Measurements from ENCODE around the gene YTHDF1.
A peak's percentile ranks its signal among the peaks of the same experiment; 100 is the strongest.

YTHDF1 gene

DNA sequence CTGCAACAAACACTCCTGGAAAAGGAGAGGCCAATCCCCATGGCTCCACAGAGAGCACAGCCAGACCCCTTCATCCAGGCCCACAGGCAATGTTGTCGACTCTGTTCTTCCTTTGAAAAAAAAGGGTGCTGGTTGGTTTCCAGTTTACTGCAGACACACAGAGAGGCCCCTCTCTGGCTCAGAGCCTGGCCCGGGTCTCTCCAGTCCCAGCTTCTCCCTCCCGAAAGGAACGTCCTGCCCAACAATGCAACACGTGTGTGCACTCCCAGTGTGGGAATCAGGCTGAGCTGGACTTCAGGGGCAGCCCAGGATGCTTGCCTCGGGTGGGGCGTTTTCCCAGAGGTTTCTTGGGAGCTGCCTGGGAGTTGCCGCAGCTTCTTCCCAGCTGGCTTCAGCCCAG is 42.9 kb upstream of the YTHDF1 start:
- H3K9me3 ChIP-seq (ENCODE audit: severe bottlenecking), result no peaks in the 10 kb centered on the region
- no peak for ATAC-seq (ENCODE audit: low read depth)

DNA sequence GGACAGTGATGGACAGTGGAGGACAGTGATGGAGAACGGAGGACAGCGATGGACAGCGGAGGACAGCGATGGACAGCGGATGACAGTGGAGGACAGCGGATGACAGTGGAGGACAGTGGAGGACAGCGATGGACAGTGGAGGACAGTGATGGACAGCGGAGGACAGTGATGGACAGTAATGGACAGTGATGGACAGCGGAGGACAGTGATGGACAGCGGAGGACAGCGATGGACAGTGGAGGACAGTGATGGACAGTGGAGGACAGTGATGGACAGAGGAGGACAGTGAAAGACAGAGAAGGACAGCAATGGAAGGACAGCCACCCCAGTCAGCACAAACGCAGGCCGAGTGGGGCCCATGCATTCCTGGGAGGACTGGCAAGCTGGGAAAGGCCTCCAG is 41.7 kb upstream of the YTHDF1 start:
- no peak overlapping the region for H3K27ac ChIP-seq (ENCODE audit: poor library complexity, severe bottlenecking)
- H3K36me3 ChIP-seq (ENCODE audit: low read depth), result no peaks in the 10 kb centered on the region
- ATAC-seq (ENCODE audit: low read depth) (no peak), DNase-seq (ENCODE audit: low spot score) (no peak)
- no peak overlapping the region for H3K4me3 ChIP-seq (ENCODE audit: severe bottlenecking)
- peaks cover 54% of the 10 kb centered on the region for H3K27me3 ChIP-seq (ENCODE audit: insufficient read depth, poor library complexity, severe bottlenecking)
- no peaks in the 10 kb centered on the region for H3K9me3 ChIP-seq (ENCODE audit: severe bottlenecking)
- peaks cover 6% of the 10 kb centered on the region for H3K4me1 ChIP-seq (ENCODE audit: insufficient read depth, poor library complexity, severe bottlenecking)
- TF ChIP-seq, protein P1, sequence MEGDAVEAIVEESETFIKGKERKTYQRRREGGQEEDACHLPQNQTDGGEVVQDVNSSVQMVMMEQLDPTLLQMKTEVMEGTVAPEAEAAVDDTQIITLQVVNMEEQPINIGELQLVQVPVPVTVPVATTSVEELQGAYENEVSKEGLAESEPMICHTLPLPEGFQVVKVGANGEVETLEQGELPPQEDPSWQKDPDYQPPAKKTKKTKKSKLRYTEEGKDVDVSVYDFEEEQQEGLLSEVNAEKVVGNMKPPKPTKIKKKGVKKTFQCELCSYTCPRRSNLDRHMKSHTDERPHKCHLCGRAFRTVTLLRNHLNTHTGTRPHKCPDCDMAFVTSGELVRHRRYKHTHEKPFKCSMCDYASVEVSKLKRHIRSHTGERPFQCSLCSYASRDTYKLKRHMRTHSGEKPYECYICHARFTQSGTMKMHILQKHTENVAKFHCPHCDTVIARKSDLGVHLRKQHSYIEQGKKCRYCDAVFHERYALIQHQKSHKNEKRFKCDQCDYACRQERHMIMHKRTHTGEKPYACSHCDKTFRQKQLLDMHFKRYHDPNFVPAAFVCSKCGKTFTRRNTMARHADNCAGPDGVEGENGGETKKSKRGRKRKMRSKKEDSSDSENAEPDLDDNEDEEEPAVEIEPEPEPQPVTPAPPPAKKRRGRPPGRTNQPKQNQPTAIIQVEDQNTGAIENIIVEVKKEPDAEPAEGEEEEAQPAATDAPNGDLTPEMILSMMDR (IDR thresholded peaks at IDR 0.05; ENCODE audit: poor library complexity, severe bottlenecking), result no peak

More for the DNA sequence above, 42.9 kb upstream of the YTHDF1 start:
- no peak for DNase-seq (ENCODE audit: low spot score)
- TF ChIP-seq, protein P1 (IDR thresholded peaks at IDR 0.05; ENCODE audit: poor library complexity, severe bottlenecking), result no peak
- Histone ChIP-seq H3K27me3 (ENCODE audit: insufficient read depth, poor library complexity, severe bottlenecking) (peaks cover 51% of the 10 kb centered on the region), H3K4me3 (ENCODE audit: severe bottlenecking) (no peak overlapping the region), H3K36me3 (ENCODE audit: low read depth) (no peaks in the 10 kb centered on the region), H3K27ac (ENCODE audit: poor library complexity, severe bottlenecking) (no peak overlapping the region), H3K4me1 (ENCODE audit: insufficient read depth, poor library complexity, severe bottlenecking) (peaks cover 6% of the 10 kb centered on the region)

- TF ChIP-seq, protein P1 (IDR thresholded peaks at IDR 0.05; ENCODE audit: poor library complexity, severe bottlenecking), result no peak
- H3K4me3 ChIP-seq (ENCODE audit: severe bottlenecking), result no peak overlapping the region
- no peak overlapping the region for H3K27ac ChIP-seq (ENCODE audit: poor library complexity, severe bottlenecking)
- no peaks in the 10 kb centered on the region for H3K9me3 ChIP-seq (ENCODE audit: severe bottlenecking)
- peaks cover 60% of the 10 kb centered on the region for H3K27me3 ChIP-seq (ENCODE audit: insufficient read depth, poor library complexity, severe bottlenecking)
- ATAC-seq (ENCODE audit: low read depth), result no peak
- no peak for DNase-seq (ENCODE audit: low spot score)
- H3K4me1 ChIP-seq (ENCODE audit: insufficient read depth, poor library complexity, severe bottlenecking), result peaks cover 6% of the 10 kb centered on the region
- H3K36me3 ChIP-seq (ENCODE audit: low read depth), result no peaks in the 10 kb centered on the region
These were observed 41.0 kb upstream of the YTHDF1 start for GRCh38 chr20:63256954-63257353.

DNA sequence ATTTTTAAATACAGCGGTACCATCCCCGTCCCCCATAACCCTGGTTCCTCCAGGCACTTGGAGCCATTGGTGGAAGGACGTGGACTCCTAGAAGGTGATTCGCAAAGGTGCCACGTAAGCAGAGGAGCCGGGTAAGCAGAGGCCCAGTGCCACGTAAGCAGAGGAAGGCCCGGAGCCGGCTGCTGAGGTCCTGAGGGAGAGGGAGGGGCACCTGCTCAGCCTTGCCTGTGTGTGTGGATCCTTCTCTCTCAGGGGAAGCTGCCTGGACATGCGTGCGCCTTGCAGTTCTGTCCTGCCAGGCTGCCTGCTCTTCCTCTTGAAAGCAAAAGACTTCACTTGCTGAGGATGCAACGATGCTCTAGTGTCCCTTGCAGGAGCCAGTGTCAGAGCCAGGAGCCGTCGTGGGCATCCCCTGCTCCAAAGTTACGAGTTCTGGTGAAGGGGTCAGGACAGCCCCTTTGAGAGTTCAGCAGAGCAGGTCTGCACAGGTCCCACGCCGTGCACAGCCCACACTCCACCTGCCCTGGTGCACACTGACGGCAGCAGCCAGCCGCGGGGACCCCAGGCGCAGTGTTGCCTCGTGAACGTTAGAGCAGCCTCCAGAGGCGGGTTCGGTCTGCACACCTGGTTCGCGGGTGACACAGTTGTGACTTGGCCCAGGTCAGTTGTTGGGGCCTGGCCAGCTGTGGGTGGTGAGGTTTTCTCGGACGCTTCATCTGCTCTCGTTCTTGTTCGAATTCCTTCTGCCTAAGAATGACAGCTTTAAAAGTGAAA is 40.2 kb upstream of the YTHDF1 start:
- DNase-seq (ENCODE audit: low spot score) (no peak), ATAC-seq (ENCODE audit: low read depth) (peak; percentile 82)
- no peaks in the 10 kb centered on the region for H3K36me3 ChIP-seq (ENCODE audit: low read depth)
- H3K4me1 ChIP-seq (ENCODE audit: insufficient read depth, poor library complexity, severe bottlenecking), result peaks cover 6% of the 10 kb centered on the region
- H3K27me3 ChIP-seq (ENCODE audit: insufficient read depth, poor library complexity, severe bottlenecking), result peaks cover 60% of the 10 kb centered on the region
- no peak overlapping the region for H3K27ac ChIP-seq (ENCODE audit: poor library complexity, severe bottlenecking)
- H3K4me3 ChIP-seq (ENCODE audit: severe bottlenecking), result no peak overlapping the region
- H3K9me3 ChIP-seq (ENCODE audit: severe bottlenecking), result no peaks in the 10 kb centered on the region
- TF ChIP-seq, protein P1 (IDR thresholded peaks at IDR 0.05; ENCODE audit: poor library complexity, severe bottlenecking), result no peak

All from RWPE2 (cell line).